Choroid plexus epithelial cell (primary cell): ENCODE data around the gene GNAI1.

Source experiments
- DNase-seq: peaks from one replicate; pipeline ENCODE4 v3.0.0-alpha.2; 2010; ENCODE audit warnings: low read depth
- H3K4me3 ChIP-seq: 2 replicates; pipeline ENCODE4 v1.5.1; 2011; ENCODE audit warnings: low read depth, mild to moderate bottlenecking, control low read depth, low read length, moderate library complexity
- CTCF ChIP-seq: conservative IDR thresholded peaks from 2 replicates; pipeline ENCODE4 v1.5.1; 2011; ENCODE audit warnings: low read depth, mild to moderate bottlenecking, control low read depth, inconsistent platforms, low read length, moderate library complexity

GNAI1 gene

DNA sequence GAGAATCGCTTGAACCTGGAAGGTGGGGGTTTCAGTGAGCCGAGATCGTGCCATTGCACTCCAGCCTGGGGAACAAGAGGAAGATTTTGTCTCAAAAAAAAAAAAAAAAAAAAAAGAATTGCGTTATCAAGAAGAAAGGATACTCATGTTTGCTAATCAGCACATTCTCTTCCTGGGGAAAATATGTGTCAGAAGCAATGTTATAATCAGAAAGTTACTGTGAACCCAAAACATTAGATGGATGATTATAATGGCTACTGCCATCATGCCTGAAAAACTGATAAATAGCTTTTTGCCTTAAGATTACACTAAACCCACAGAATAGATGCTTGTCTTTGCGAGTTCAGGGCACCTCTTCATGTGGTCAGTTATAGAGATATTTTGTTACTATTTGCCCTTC, 24.3 kb upstream of the GNAI1 start:
- TF ChIP-seq CTCF = no peak
- DNase-seq = no peak
- H3K4me3 ChIP-seq = no peak overlapping the region

GRCh38 chr7:80114159-80114558, 20.5 kb upstream of the GNAI1 start:
- no peak overlapping the region for H3K4me3 ChIP-seq
- DNase-seq = no peak
- TF ChIP-seq CTCF = no peak

DNA sequence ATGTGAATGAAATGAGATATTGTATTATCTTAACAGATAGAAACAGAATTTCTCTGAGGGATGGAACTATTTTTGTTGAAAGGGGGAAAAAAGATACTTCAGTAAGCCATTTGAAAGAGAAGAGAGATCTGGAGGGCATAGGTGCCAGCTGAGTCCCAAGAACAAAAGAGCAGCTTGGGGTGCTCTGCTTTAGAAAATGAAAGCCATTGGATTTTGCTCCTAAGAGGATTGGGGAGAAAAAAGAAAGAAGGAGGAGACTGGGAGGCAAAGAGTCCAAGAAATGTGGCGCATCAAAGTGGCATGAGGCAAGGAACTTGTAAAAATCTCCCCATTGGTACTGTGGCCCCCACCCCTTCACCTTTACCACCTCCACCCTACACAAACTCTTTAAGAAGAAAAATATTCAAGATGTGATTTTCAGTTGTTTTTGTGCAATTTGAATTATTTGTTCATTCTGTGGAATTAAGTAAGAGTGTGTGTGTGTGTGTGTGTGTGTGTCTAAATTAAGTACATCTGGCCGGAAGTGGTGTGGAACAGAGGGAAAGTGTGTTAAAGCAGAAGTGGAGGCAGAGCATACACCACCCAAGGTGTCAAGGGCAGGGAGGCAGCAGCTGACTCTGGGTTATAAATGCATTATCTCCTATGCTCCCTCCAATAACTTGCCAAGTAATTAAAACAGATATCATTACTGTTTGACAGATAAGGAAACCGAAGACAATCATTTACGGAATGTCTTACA, 9.9 kb upstream of the GNAI1 start:
- no peak overlapping the region for H3K4me3 ChIP-seq
- DNase-seq = no peak
- no peak for TF ChIP-seq CTCF

GRCh38 chr7:80127412-80128160, 7.0 kb upstream of the GNAI1 start:
- H3K4me3 ChIP-seq = no peak overlapping the region
- TF ChIP-seq CTCF = no peak
- peak; percentile 61 for DNase-seq

- H3K4me3 ChIP-seq = no peak overlapping the region
- DNase-seq = no peak
- TF ChIP-seq CTCF = no peak
These were observed 5.7 kb upstream of the GNAI1 start for GRCh38 chr7:80128918-80129317.

- DNase-seq = no peak
- TF ChIP-seq CTCF = no peak
- H3K4me3 ChIP-seq = no peak overlapping the region
These were observed 4.8 kb upstream of the GNAI1 start for GRCh38 chr7:80129785-80130184.
